ENCODE data around the gene TRIM46.
"Not testable (repeated sequence)": the region's sequence is repeated elsewhere in the genome, so short reads cannot be mapped to it uniquely, and the experiment has no call there.

The TRIM46 gene

GRCh38 chr1:155208541-155209311 lies 35.1 kb downstream of the TRIM46 start, which contains the start of gene MTX1:
TSS of gene MTX1 (plus strand) at chr1:155208695. CDS start at chr1:155208805, 110 bp downstream.
- DNase-seq = peak; percentile 90

GRCh38 chr1:155209312-155209721 lies 35.7 kb downstream of the TRIM46 start:
- DNase-seq = no peak

- peak; percentile 72 for DNase-seq
Measured at GRCh38 chr1:155210314-155211104, 36.9 kb downstream of the TRIM46 start.

- DNase-seq = not testable (repeated sequence)
Measured at GRCh38 chr1:155211381-155212050, 37.9 kb downstream of the TRIM46 start.

- DNase-seq = not testable (repeated sequence)
Measured at GRCh38 chr1:155212051-155212440, 38.4 kb downstream of the TRIM46 start.

GRCh38 chr1:155214702-155215101 lies 41.1 kb downstream of the TRIM46 start:
- DNase-seq = not testable (repeated sequence)

- DNase-seq = peak; percentile 53
Measured at GRCh38 chr1:155218854-155219591, 45.4 kb downstream of the TRIM46 start.

- DNase-seq = peak; percentile 70
Measured at GRCh38 chr1:155219592-155220031, 46.0 kb downstream of the TRIM46 start.

GRCh38 chr1:155220211-155220965 lies 46.7 kb downstream of the TRIM46 start:
- not testable (repeated sequence) for DNase-seq

- peak; percentile 29 for DNase-seq
Measured at GRCh38 chr1:155223047-155223446, 49.4 kb downstream of the TRIM46 start.

- DNase-seq = not testable (repeated sequence)
Measured at GRCh38 chr1:155225404-155225759, 51.7 kb downstream of the TRIM46 start.

GRCh38 chr1:155226188-155226909 lies 52.7 kb downstream of the TRIM46 start:
- DNase-seq = peak; percentile 87

GRCh38 chr1:155226910-155227260 lies 53.2 kb downstream of the TRIM46 start:
- peak; percentile 62 for DNase-seq

- peak; percentile 99 for DNase-seq
Measured at GRCh38 chr1:155227261-155228095, 53.8 kb downstream of the TRIM46 start.

- DNase-seq = no peak
Measured at GRCh38 chr1:155228096-155228427, 54.4 kb downstream of the TRIM46 start.

GRCh38 chr1:155231302-155231701 lies 57.7 kb downstream of the TRIM46 start:
- not testable (repeated sequence) for DNase-seq

- DNase-seq = not testable (repeated sequence)
Measured at GRCh38 chr1:155232001-155232978, 58.6 kb downstream of the TRIM46 start.

GRCh38 chr1:155233502-155233901 lies 59.9 kb downstream of the TRIM46 start:
- DNase-seq = not testable (repeated sequence)

Measured in suppressor macrophage treated with lipopolysaccharide for 4 hours (primary cell).